Colonic mucosa (tissue), 4 donors: ENCODE data around the gene PCSK5. TPM values are rescaled to one million over a fixed set of nuclear protein-coding genes. Genes with fewer than 3 reads are reported as not detected.

Experiments
- DNase-seq: peaks from one replicate; pipeline ENCODE4 v3.0.0-alpha.2; 2020
- H3K27ac ChIP-seq: fragments of 200-600 bp; one replicate; pipeline ENCODE4 v1.8.0; 2021
- H3K27me3 ChIP-seq: fragments of 200-600 bp; one replicate; pipeline ENCODE4 v1.8.0; 2021
- H3K36me3 ChIP-seq: fragments of 200-600 bp; one replicate; pipeline ENCODE4 v1.8.0; 2021
- H3K4me1 ChIP-seq: fragments of 200-600 bp; one replicate; pipeline ENCODE4 v1.8.0; 2021; ENCODE audit warnings: mild to moderate bottlenecking
- H3K4me3 ChIP-seq: fragments of 200-600 bp; one replicate; pipeline ENCODE4 v1.8.0; 2021
- H3K9ac ChIP-seq, 2 donors: one replicate each; pipeline ENCODE4 v1.7.0; 2013; ENCODE audit warnings: control low read depth in 2 of 2, low read depth in 2 of 2, low read length in 2 of 2
- H3K9me3 ChIP-seq: fragments of 200-600 bp; one replicate; pipeline ENCODE4 v1.8.0; 2021
- intact Hi-C: fragments of 100-400 bp; cut with DNase I; formaldehyde crosslinking; loops from one replicate; pipeline ENCODE4 v1.14.1; 2022
- total RNA-seq, 2 donors: library from RNA; stranded (reverse); fragmentation: NEBNext Ultra II Directional in 1 of 2; extraction: Animal tissue kit (Norgen Biotek cat#: 25700) in 1 of 2; gene quantifications; one replicate each; pipeline ENCODE4 v1.2.1, GENCODE V29; 2021
- TF ChIP-seq, protein P1 (sequence below): fragments of 200-600 bp; IDR thresholded peaks from one replicate; pipeline ENCODE4 v1.8.0; 2022; ENCODE audit warnings: antibody characterized with exemption, mild to moderate bottlenecking
- donor health status: healthy.
- donor health status: DM: no; HTN: no; CAD: no.
- donor health status: DM: no; HTN: no; CAD: no.

The PCSK5 gene
- total RNA-seq, 2 donors from 2014 or later = 36.7 to 55.3 TPM

DNA sequence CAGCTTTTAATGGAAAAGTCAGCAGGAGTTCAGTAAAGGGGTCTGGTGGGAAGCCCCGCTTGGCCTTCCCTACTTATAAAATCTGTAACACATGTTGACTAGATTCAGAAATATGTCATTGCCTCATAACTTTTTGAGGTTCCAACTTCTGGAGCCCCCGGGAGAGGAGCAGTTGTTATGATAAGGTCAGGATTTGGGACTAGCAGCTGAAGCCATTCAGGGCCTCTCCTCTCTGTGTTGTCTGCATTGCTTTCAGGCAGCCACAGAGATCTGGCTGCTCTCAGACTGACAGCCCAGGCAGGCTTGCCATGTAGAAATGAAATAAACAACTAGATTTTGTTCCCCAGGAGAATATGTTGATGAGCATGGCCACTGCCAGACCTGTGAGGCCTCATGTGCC is 336.7 kb downstream of the PCSK5 start:
- Histone ChIP-seq H3K9ac (no peak overlapping the region), H3K27me3 (no peaks in the 10 kb centered on the region), H3K27ac (no peak overlapping the region), H3K36me3 (no peaks in the 10 kb centered on the region), H3K9me3 (no peaks in the 10 kb centered on the region), H3K4me1 (no peaks in the 10 kb centered on the region), H3K4me3 (no peak overlapping the region)
- TF ChIP-seq, protein P1, sequence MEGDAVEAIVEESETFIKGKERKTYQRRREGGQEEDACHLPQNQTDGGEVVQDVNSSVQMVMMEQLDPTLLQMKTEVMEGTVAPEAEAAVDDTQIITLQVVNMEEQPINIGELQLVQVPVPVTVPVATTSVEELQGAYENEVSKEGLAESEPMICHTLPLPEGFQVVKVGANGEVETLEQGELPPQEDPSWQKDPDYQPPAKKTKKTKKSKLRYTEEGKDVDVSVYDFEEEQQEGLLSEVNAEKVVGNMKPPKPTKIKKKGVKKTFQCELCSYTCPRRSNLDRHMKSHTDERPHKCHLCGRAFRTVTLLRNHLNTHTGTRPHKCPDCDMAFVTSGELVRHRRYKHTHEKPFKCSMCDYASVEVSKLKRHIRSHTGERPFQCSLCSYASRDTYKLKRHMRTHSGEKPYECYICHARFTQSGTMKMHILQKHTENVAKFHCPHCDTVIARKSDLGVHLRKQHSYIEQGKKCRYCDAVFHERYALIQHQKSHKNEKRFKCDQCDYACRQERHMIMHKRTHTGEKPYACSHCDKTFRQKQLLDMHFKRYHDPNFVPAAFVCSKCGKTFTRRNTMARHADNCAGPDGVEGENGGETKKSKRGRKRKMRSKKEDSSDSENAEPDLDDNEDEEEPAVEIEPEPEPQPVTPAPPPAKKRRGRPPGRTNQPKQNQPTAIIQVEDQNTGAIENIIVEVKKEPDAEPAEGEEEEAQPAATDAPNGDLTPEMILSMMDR = no peak
- intact Hi-C loops = no loop called here
- DNase-seq = no peak

- Histone ChIP-seq H3K9me3 (no peaks in the 10 kb centered on the region), H3K27me3 (no peaks in the 10 kb centered on the region), H3K36me3 (no peaks in the 10 kb centered on the region), H3K4me3 (no peak overlapping the region), H3K9ac (no peak overlapping the region), H3K27ac (no peak overlapping the region), H3K4me1 (no peaks in the 10 kb centered on the region)
- TF ChIP-seq, protein P1 = no peak
- no peak for DNase-seq
- intact Hi-C loops = no loop called here
Measured at GRCh38 chr9:76231001-76231400, 340.5 kb downstream of the PCSK5 start.

DNA sequence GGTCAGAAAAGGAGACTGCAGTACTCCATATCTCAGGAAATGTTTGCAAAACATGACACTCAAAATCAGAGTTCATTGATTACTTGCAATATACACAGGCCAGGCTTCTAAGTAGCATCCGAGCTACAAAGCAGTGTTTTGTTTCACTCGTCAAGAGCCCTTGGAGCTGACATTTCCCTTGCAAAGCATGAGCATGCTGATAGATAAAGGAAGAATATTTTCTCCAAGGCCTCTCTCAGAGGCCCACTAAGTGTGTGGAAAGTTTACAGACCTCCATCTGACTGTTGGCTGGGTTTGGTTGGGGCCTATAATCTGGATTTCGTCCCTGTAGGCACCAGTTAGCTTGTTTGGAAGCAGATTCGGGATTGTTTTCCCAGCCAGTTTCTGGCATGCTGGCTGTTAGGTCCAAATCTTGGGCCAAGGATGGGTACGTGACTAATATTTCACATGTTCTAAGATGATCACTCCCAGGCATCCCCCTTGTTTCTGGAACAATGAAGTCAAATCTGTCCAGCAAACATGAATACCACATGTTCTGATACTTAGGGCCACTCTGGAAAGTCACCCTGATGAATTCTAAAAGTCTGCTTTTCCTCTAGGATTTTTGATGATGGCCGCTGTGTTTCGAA is 342.5 kb downstream of the PCSK5 start:
- DNase-seq = no peak
- Histone ChIP-seq H3K27me3 (no peaks in the 10 kb centered on the region), H3K4me3 (no peak overlapping the region), H3K9ac (no peak overlapping the region), H3K9me3 (no peaks in the 10 kb centered on the region), H3K4me1 (no peaks in the 10 kb centered on the region), H3K36me3 (no peaks in the 10 kb centered on the region), H3K27ac (no peak overlapping the region)
- intact Hi-C loops = no loop called here
- TF ChIP-seq, protein P1 = no peak

GRCh38 chr9:76240578-76240977 is 350.1 kb downstream of the PCSK5 start:
- Histone ChIP-seq H3K36me3 (no peaks in the 10 kb centered on the region), H3K4me3 (no peak overlapping the region), H3K27ac (no peak overlapping the region), H3K9ac (no peak overlapping the region), H3K9me3 (no peaks in the 10 kb centered on the region), H3K27me3 (no peaks in the 10 kb centered on the region), H3K4me1 (no peaks in the 10 kb centered on the region)
- TF ChIP-seq, protein P1 = no peak
- intact Hi-C loops = no loop called here
- DNase-seq = no peak

GRCh38 chr9:76245518-76245917 is 355.0 kb downstream of the PCSK5 start:
- no peaks in the 10 kb centered on the region for H3K27me3 ChIP-seq
- H3K9ac ChIP-seq = no peak overlapping the region
- H3K36me3 ChIP-seq = no peaks in the 10 kb centered on the region
- no peaks in the 10 kb centered on the region for H3K4me1 ChIP-seq
- no peak overlapping the region for H3K27ac ChIP-seq
- no peak overlapping the region for H3K4me3 ChIP-seq
- TF ChIP-seq, protein P1 = no peak
- DNase-seq = no peak
- H3K9me3 ChIP-seq = no peaks in the 10 kb centered on the region
- intact Hi-C loops = no loop called here
